ENCODE results near the gene RCHY1.
"Not testable (repeated sequence)": the region's sequence is repeated elsewhere in the genome, so short reads cannot be mapped to it uniquely, and the experiment has no call there.

Gene RCHY1

DNA sequence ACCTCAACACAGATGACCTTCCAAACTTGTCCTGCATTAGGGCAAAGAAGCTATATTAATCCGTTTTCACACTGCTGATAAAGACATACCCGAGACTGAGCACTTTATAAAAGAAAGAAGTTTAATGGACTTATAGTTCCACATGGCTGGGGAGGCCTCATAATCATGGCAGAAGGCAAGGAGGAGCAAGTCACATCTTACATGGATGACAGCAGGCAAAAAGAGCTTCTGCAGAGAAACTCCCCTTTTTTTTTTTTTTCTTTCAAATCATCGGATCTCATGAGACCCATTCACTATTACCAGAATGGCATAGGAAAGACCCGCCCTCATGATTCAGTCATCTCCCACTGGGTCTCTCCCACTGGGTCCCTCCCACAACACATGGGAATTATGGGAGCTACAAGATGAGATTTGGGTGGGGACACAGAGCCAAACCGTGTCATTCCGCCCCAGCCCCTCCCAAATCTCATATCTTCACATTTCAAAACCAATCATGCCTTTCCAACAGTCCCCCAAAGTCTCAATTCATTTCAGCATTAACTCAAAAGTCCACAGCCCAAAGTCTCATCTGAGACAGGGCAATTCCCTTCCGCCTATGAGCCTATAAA lies 17.4 kb upstream of the RCHY1 start:
- peaks cover 39% of the 10 kb centered on the region for H3K9me3 Mint-ChIP-seq
- H3K36me3 Mint-ChIP-seq (ENCODE audit: low read depth) = peaks cover 87% of the 10 kb centered on the region
- not testable (repeated sequence) for H3K27ac Mint-ChIP-seq; H3K4me3 Mint-ChIP-seq; H3K27me3 Mint-ChIP-seq (ENCODE audit: low read depth); H3K4me1 Mint-ChIP-seq

- no peak overlapping the region for H3K4me3 Mint-ChIP-seq
- TF ChIP-seq, protein P1, sequence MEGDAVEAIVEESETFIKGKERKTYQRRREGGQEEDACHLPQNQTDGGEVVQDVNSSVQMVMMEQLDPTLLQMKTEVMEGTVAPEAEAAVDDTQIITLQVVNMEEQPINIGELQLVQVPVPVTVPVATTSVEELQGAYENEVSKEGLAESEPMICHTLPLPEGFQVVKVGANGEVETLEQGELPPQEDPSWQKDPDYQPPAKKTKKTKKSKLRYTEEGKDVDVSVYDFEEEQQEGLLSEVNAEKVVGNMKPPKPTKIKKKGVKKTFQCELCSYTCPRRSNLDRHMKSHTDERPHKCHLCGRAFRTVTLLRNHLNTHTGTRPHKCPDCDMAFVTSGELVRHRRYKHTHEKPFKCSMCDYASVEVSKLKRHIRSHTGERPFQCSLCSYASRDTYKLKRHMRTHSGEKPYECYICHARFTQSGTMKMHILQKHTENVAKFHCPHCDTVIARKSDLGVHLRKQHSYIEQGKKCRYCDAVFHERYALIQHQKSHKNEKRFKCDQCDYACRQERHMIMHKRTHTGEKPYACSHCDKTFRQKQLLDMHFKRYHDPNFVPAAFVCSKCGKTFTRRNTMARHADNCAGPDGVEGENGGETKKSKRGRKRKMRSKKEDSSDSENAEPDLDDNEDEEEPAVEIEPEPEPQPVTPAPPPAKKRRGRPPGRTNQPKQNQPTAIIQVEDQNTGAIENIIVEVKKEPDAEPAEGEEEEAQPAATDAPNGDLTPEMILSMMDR (IDR thresholded peaks at IDR 0.05; ENCODE audit: unreplicated experiment in 3 of 3) = no peak
- H3K27me3 Mint-ChIP-seq (ENCODE audit: low read depth) = no peaks in the 10 kb centered on the region
- no peaks in the 10 kb centered on the region for H3K4me1 Mint-ChIP-seq
- no peak overlapping the region for H3K27ac Mint-ChIP-seq
- H3K9me3 Mint-ChIP-seq = peaks cover 37% of the 10 kb centered on the region
- peaks cover 89% of the 10 kb centered on the region for H3K36me3 Mint-ChIP-seq (ENCODE audit: low read depth)
Observed at GRCh38 chr4:75530556-75531322, 16.5 kb upstream of the RCHY1 start.

GRCh38 chr4:75527482-75527881 lies 13.3 kb upstream of the RCHY1 start:
- Mint-ChIP-seq H3K4me1 (no peaks in the 10 kb centered on the region), H3K36me3 (ENCODE audit: low read depth) (peaks cover 80% of the 10 kb centered on the region)
- TF ChIP-seq, protein P1 (IDR thresholded peaks at IDR 0.05; ENCODE audit: unreplicated experiment in 3 of 3) = no peak

GRCh38 chr4:75525910-75526309 lies 11.7 kb upstream of the RCHY1 start:
- H3K27me3 Mint-ChIP-seq (ENCODE audit: low read depth) = no peaks in the 10 kb centered on the region
- TF ChIP-seq, protein P1 (IDR thresholded peaks at IDR 0.05; ENCODE audit: unreplicated experiment in 3 of 3) = no peak
- H3K4me3 Mint-ChIP-seq = no peak overlapping the region
- H3K36me3 Mint-ChIP-seq (ENCODE audit: low read depth) = peaks cover 74% of the 10 kb centered on the region
- no peak overlapping the region for H3K27ac Mint-ChIP-seq
- H3K9me3 Mint-ChIP-seq = peaks cover 4% of the 10 kb centered on the region
- H3K4me1 Mint-ChIP-seq = no peaks in the 10 kb centered on the region

More at GRCh38 chr4:75527482-75527881, 13.3 kb upstream of the RCHY1 start:
- Mint-ChIP-seq H3K27ac (no peak overlapping the region), H3K4me3 (no peak overlapping the region), H3K27me3 (ENCODE audit: low read depth) (no peaks in the 10 kb centered on the region), H3K9me3 (peaks cover 16% of the 10 kb centered on the region)

GRCh38 chr4:75525086-75525485 lies 10.9 kb upstream of the RCHY1 start:
- H3K27ac Mint-ChIP-seq = no peak overlapping the region
- TF ChIP-seq, protein P1 (IDR thresholded peaks at IDR 0.05; ENCODE audit: unreplicated experiment in 3 of 3) = no peak

DNA sequence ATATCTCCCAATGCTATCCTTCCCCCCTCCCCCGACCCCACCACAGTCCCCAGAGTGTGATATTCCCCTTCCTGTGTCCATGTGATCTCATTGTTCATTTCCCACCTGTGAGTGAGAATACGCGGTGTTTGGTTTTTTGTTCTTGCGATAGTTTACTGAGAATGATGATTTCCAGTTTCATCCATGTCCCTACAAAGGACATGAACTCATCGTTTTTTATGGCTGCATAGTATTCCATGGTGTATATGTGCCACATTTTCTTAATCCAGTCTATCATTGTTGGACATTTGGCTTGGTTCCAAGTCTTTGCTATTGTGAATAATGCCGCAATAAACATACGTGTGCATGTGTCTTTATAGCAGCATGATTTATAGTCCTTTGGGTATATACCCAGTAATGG lies 5.2 kb upstream of the RCHY1 start:
- H3K36me3 Mint-ChIP-seq (ENCODE audit: low read depth) = peaks cover 55% of the 10 kb centered on the region
- not testable (repeated sequence) for H3K27ac Mint-ChIP-seq; H3K4me3 Mint-ChIP-seq; H3K9me3 Mint-ChIP-seq; H3K4me1 Mint-ChIP-seq; H3K27me3 Mint-ChIP-seq (ENCODE audit: low read depth)

More at GRCh38 chr4:75525086-75525485, 10.9 kb upstream of the RCHY1 start:
- peaks cover 74% of the 10 kb centered on the region for H3K36me3 Mint-ChIP-seq (ENCODE audit: low read depth)
- no peaks in the 10 kb centered on the region for H3K4me1 Mint-ChIP-seq
- no peak overlapping the region for H3K4me3 Mint-ChIP-seq
- no peaks in the 10 kb centered on the region for H3K27me3 Mint-ChIP-seq (ENCODE audit: low read depth)
- H3K9me3 Mint-ChIP-seq = no peaks in the 10 kb centered on the region

DNA sequence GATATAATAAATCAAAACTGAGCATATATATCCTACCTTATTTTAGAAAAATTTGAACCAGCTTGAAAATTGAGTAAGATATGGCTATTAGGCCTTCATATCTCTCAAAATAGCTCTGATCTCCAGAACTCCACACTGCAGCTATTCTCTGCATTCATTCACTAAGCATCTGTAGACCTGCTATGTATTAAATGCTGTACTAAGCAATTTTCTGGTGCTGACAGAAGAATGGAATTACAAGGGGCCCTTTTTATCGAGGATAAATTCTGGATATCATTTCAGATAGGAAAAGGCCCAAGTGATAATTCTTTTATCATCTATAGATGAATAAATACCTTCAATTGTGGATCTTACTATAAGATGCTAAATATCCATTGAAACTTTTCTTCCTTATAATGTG lies 1.9 kb upstream of the RCHY1 start:
- Mint-ChIP-seq H3K36me3 (ENCODE audit: low read depth) (peaks cover 36% of the 10 kb centered on the region), H3K4me3 (peak overlapping the region in 1 of 3 experiments; percentile 13), H3K27ac (no peak overlapping the region), H3K9me3 (no peaks in the 10 kb centered on the region), H3K27me3 (ENCODE audit: low read depth) (no peaks in the 10 kb centered on the region), H3K4me1 (peaks cover 6% of the 10 kb centered on the region)
- TF ChIP-seq, protein P1 (IDR thresholded peaks at IDR 0.05; ENCODE audit: unreplicated experiment in 3 of 3) = no peak

Data from nephron (organoid).